ENCODE data around the gene ALDH1A2.
"Not testable (repeated sequence)": the region's sequence is repeated elsewhere in the genome, so short reads cannot be mapped to it uniquely, and the experiment has no call there.

ALDH1A2 gene

DNA sequence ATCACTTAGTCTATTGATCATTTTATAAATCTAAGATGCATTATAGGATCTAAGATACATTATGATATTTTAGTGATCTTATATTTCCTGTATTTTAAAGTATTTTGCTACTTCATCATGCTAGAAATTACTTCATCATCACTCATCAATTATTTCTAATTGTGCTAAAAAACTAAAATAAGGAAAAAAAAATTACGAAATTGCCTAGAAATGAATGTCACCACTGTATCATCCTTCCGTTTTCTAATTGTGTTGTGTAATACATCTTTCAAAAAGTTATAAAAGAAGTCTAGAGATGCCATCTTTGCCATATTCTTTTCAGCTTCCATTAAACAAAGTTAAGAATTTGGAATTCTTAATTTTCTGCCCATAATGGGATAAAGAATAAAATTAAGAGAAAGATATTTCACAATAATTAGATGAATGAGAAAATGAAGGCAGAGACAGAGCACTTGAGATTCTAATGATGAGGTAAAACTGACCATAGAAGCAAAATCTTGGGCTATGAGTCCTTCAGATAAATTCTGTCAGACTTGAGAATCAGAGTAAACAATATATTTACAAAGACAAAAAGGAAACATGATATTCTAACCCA is 48.8 kb downstream of the ALDH1A2 start:
- H3K4me3 ChIP-seq (ENCODE audit: low read depth, low read length), result no peak overlapping the region
- TF ChIP-seq, protein P1, sequence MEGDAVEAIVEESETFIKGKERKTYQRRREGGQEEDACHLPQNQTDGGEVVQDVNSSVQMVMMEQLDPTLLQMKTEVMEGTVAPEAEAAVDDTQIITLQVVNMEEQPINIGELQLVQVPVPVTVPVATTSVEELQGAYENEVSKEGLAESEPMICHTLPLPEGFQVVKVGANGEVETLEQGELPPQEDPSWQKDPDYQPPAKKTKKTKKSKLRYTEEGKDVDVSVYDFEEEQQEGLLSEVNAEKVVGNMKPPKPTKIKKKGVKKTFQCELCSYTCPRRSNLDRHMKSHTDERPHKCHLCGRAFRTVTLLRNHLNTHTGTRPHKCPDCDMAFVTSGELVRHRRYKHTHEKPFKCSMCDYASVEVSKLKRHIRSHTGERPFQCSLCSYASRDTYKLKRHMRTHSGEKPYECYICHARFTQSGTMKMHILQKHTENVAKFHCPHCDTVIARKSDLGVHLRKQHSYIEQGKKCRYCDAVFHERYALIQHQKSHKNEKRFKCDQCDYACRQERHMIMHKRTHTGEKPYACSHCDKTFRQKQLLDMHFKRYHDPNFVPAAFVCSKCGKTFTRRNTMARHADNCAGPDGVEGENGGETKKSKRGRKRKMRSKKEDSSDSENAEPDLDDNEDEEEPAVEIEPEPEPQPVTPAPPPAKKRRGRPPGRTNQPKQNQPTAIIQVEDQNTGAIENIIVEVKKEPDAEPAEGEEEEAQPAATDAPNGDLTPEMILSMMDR (IDR thresholded peaks at IDR 0.05; ENCODE audit: borderline replicate concordance, insufficient read depth, low read depth, low read length), result no peak

DNA sequence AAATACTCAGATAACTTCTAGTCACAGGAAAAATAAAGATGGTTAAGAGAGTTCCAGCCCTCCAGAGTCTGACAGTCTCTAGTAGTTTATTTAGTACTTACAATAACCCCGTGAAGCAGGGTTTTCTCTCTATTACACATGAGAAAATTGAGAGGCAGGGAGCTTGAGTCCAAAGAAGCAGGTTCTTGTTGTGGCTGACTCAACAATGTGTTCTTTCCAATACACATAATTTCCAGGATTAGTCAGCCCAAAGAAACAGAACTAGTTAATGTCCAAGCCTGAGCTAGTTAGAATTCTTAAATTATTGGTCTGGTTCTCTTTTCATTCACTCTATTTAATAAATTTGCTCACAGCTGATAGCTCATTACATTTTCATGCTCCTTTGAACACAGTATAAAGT is 49.9 kb downstream of the ALDH1A2 start:
- TF ChIP-seq, protein P1 (IDR thresholded peaks at IDR 0.05; ENCODE audit: borderline replicate concordance, insufficient read depth, low read depth, low read length), result no peak
- H3K4me3 ChIP-seq (ENCODE audit: low read depth, low read length), result no peak overlapping the region

GRCh38 chr15:58014470-58014869 is 51.0 kb downstream of the ALDH1A2 start:
- H3K4me3 ChIP-seq (ENCODE audit: low read depth, low read length), result no peak overlapping the region
- TF ChIP-seq, protein P1 (IDR thresholded peaks at IDR 0.05; ENCODE audit: borderline replicate concordance, insufficient read depth, low read depth, low read length), result no peak

DNA sequence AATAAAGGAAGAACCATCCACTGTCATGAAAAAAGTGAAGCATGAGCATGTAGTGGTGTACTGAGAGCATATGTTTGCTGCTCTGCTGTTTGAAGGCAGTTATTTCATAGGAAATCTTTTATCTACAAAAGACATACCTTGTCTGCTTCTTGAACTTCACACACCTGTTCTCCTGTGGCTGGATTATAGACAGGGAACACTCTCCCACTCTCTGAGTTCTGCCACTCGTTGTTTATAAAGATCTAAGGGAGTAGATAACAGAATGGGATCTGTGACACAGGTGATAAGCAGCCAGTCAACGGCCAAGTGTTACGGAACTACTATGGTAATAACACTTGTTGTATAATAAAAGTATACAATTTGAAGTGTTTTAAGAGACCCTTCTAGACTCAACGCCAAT is 51.5 kb downstream of the ALDH1A2 start:
- no peak overlapping the region for H3K4me3 ChIP-seq (ENCODE audit: low read depth, low read length)
- TF ChIP-seq, protein P1 (IDR thresholded peaks at IDR 0.05; ENCODE audit: borderline replicate concordance, insufficient read depth, low read depth, low read length), result no peak

DNA sequence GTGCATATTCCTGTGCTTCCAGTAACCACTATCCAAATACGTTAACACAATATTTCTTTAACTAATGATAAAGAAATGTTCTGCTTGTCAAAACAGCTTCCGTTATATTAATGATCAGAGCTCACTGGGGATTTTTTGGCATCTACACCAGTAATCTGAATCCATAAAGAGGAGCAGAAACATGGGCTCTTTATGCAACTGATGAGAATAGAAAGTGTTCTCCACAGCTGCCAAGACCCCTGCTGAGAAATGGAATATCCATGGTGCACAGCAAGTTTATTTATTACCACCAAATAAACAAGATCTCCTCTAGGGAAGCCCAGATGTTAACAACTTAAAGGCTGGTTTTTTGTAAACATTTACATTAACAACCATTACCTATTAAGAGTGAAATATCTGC is 54.5 kb downstream of the ALDH1A2 start:
- TF ChIP-seq, protein P1 (IDR thresholded peaks at IDR 0.05; ENCODE audit: borderline replicate concordance, insufficient read depth, low read depth, low read length), result no peak
- H3K4me3 ChIP-seq (ENCODE audit: low read depth, low read length), result no peak overlapping the region

GRCh38 chr15:58003810-58004209 is 61.7 kb downstream of the ALDH1A2 start:
- no peak overlapping the region for H3K4me3 ChIP-seq (ENCODE audit: low read depth, low read length)
- TF ChIP-seq, protein P1 (IDR thresholded peaks at IDR 0.05; ENCODE audit: borderline replicate concordance, insufficient read depth, low read depth, low read length), result no peak

GRCh38 chr15:58002338-58003126 is 63.0 kb downstream of the ALDH1A2 start:
- TF ChIP-seq, protein P1 (IDR thresholded peaks at IDR 0.05; ENCODE audit: borderline replicate concordance, insufficient read depth, low read depth, low read length), result no peak
- H3K4me3 ChIP-seq (ENCODE audit: low read depth, low read length), result no peak overlapping the region

DNA sequence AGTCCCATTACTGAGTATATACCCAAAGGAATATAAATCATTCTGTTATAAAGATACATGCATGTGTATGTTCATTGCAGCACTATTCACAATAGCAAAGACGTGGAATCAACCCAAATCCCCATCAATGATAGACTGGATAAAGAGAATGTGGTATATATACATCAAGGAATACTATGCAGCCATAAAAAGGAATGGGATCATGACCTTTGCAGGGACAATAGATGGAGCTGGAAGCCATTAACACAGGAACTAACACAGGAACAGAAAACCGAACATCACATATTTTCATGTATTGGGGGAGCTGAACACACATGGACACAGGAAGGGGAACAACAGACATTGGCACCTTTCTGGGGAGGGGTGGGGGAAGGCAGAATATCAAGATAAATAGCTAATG is 65.8 kb downstream of the ALDH1A2 start:
- H3K4me3 ChIP-seq (ENCODE audit: low read depth, low read length), result not testable (repeated sequence)

Data from GM12875 (cell line).